ENCODE results near the gene COMMD10. TPM values are rescaled to one million over a fixed set of nuclear protein-coding genes. Genes with fewer than 3 reads are reported as not detected.

Gene COMMD10
- total and polyA plus RNA-seq, 2 of the 4 experiments (the other 2 are of a cell fraction), result 12.8 to 20.4 TPM

DNA sequence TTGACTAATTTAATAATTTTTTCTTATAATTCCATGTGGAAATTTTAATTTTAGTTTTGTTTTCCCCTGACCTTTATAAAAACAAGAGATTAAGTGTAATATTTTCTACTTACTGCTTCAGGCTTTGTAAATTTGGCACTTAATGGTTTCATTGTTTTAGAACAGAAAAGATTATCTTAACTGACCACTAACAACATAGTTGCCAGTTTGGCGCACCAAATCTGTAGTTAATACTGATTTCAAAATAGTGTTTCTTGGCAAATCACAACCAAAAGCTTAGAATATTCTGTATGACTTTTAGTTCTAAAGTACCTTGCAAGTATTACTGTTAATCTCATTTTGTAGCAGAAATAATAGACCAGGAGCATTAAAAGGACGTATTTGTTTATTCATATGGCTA is 124.3 kb downstream of the COMMD10 start:
- intact Hi-C loops (cut with micrococcal nuclease) (no loop called here), dilution Hi-C loops (cut with HindIII; ENCODE audit: low sequenced_read_pairs, unreplicated experiment) (no loop called here), in situ Hi-C loops (cut with MboI; ENCODE audit: low sequenced_read_pairs) (no loop called here)
- H3K9me3 ChIP-seq (ENCODE audit: control insufficient read depth, insufficient read depth, low read length), result no peaks in the 10 kb centered on the region
- no peak overlapping the region for H2AFZ ChIP-seq (replicated peaks; ENCODE audit: low read length, poor library complexity)
- H2BK120ac ChIP-seq (ENCODE audit: low read depth, low read length), result no peak overlapping the region
- no peaks in the 10 kb centered on the region for H3K9me1 ChIP-seq (ENCODE audit: insufficient read depth, low read length)
- no peaks in the 10 kb centered on the region for H4K20me1 ChIP-seq (ENCODE audit: insufficient read depth, low read length)
- no peak overlapping the region for H2AK9ac ChIP-seq (replicated peaks; ENCODE audit: low read depth, low read length, poor library complexity)
- no peak overlapping the region for H3K4ac ChIP-seq (ENCODE audit: low read depth, low read length)
- no peak overlapping the region for H3K14ac ChIP-seq (replicated peaks; ENCODE audit: low read depth, low read length)
- H2BK15ac ChIP-seq (ENCODE audit: low read depth, low read length), result no peak overlapping the region
- no peaks in the 10 kb centered on the region for H3K36me3 ChIP-seq (ENCODE audit: control insufficient read depth, insufficient read depth, low read length)
- no TSS peak for BruUV-seq (replicated peaks)
- WGBS, 2 experiments (ENCODE audit: extremely low coverage in 2 of 2, insufficient read length in 1 of 2), result no CpG with 5 or more reads among the region's 2 CpGs
- no peak overlapping the region for H4K91ac ChIP-seq (ENCODE audit: insufficient read depth, low read depth, low read length)
- no peaks in the 10 kb centered on the region for H3K79me1 ChIP-seq (ENCODE audit: low read depth in 1 of 2, low read length in 2 of 2)
- no peak overlapping the region for H2AK5ac ChIP-seq (ENCODE audit: low read depth, low read length)
- CTCF ChIA-PET, result no interaction called here
- no peak overlapping the region for H3K56ac ChIP-seq (ENCODE audit: extremely low read depth, insufficient read depth, low read length)
- no peak overlapping the region for H3K18ac ChIP-seq (ENCODE audit: low read depth, low read length)
- no peak overlapping the region for H3K27ac ChIP-seq (ENCODE audit: insufficient read depth, low read length)
- POLR2A ChIA-PET (ENCODE audit: unreplicated experiment), result no interaction called here
- no peak overlapping the region for H3K9ac ChIP-seq (ENCODE audit: low read depth, low read length)
- no peak overlapping the region for H3K4me3 ChIP-seq (ENCODE audit: insufficient read depth, low read depth, low read length)
- no peak overlapping the region for H2BK5ac ChIP-seq (ENCODE audit: low read depth, low read length, poor library complexity, severe bottlenecking)
- H3K4me2 ChIP-seq (ENCODE audit: low read depth, low read length), result no peak overlapping the region
- no peak overlapping the region for H4K5ac ChIP-seq (ENCODE audit: low read depth, low read length)
- DNase-seq (no peak), ATAC-seq (ENCODE audit: low read depth) (no peak)
- no peak for TF ChIP-seq NFE2L2 (IDR thresholded peaks at IDR 0.05; ENCODE audit: low read depth, low read length)
- no peak for TF ChIP-seq SMC3 (IDR thresholded peaks at IDR 0.05; ENCODE audit: low read depth, low read length)
- TF ChIP-seq POLR2A (IDR thresholded peaks at IDR 0.05; ENCODE audit: low read depth, low read length), result no peak
- no peak for TF ChIP-seq MAFK (IDR thresholded peaks at IDR 0.05; ENCODE audit: low read depth, low read length)
- TF ChIP-seq MAZ (IDR thresholded peaks at IDR 0.05; ENCODE audit: borderline replicate concordance, low read depth, low read length), result no peak
- no peak for TF ChIP-seq BHLHE40 (IDR thresholded peaks at IDR 0.05; ENCODE audit: low read depth, low read length)
- no peak for TF ChIP-seq RAD21 (IDR thresholded peaks at IDR 0.05; ENCODE audit: low read length)
- no peak for TF ChIP-seq RFX5 (IDR thresholded peaks at IDR 0.05; ENCODE audit: low read depth, low read length)
- TF ChIP-seq FOS (IDR thresholded peaks at IDR 0.05; ENCODE audit: low read depth, low read length), result no peak
- no peak for TF ChIP-seq CHD1 (IDR thresholded peaks at IDR 0.05; ENCODE audit: low read depth, low read length)
- no peak for TF ChIP-seq MXI1 (IDR thresholded peaks at IDR 0.05; ENCODE audit: borderline replicate concordance, low read depth, low read length)
- TF ChIP-seq, protein P1, sequence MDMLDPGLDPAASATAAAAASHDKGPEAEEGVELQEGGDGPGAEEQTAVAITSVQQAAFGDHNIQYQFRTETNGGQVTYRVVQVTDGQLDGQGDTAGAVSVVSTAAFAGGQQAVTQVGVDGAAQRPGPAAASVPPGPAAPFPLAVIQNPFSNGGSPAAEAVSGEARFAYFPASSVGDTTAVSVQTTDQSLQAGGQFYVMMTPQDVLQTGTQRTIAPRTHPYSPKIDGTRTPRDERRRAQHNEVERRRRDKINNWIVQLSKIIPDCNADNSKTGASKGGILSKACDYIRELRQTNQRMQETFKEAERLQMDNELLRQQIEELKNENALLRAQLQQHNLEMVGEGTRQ (IDR thresholded peaks at IDR 0.05; ENCODE audit: low read depth, low read length), result no peak
- TF ChIP-seq RCOR1 (IDR thresholded peaks at IDR 0.05; ENCODE audit: insufficient replicate concordance, low read length), result no peak
- TF ChIP-seq, protein P2, sequence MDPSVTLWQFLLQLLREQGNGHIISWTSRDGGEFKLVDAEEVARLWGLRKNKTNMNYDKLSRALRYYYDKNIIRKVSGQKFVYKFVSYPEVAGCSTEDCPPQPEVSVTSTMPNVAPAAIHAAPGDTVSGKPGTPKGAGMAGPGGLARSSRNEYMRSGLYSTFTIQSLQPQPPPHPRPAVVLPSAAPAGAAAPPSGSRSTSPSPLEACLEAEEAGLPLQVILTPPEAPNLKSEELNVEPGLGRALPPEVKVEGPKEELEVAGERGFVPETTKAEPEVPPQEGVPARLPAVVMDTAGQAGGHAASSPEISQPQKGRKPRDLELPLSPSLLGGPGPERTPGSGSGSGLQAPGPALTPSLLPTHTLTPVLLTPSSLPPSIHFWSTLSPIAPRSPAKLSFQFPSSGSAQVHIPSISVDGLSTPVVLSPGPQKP (IDR thresholded peaks at IDR 0.05; ENCODE audit: borderline replicate concordance, low read depth, low read length), result no peak
- TF ChIP-seq, protein P3, sequence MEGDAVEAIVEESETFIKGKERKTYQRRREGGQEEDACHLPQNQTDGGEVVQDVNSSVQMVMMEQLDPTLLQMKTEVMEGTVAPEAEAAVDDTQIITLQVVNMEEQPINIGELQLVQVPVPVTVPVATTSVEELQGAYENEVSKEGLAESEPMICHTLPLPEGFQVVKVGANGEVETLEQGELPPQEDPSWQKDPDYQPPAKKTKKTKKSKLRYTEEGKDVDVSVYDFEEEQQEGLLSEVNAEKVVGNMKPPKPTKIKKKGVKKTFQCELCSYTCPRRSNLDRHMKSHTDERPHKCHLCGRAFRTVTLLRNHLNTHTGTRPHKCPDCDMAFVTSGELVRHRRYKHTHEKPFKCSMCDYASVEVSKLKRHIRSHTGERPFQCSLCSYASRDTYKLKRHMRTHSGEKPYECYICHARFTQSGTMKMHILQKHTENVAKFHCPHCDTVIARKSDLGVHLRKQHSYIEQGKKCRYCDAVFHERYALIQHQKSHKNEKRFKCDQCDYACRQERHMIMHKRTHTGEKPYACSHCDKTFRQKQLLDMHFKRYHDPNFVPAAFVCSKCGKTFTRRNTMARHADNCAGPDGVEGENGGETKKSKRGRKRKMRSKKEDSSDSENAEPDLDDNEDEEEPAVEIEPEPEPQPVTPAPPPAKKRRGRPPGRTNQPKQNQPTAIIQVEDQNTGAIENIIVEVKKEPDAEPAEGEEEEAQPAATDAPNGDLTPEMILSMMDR (conservative IDR thresholded peaks at IDR 0.05; ENCODE audit: low read depth, low read length), result no peak
- no peak for TF ChIP-seq CEBPB (IDR thresholded peaks at IDR 0.05; ENCODE audit: low read depth, low read length)
- H3K23ac ChIP-seq (ENCODE audit: low read depth, low read length), result no peak overlapping the region
- H3K27me3 ChIP-seq (ENCODE audit: control insufficient read depth, insufficient read depth, low read length), result no peaks in the 10 kb centered on the region
- H3K4me1 ChIP-seq (ENCODE audit: control insufficient read depth, insufficient read depth, low read length), result no peaks in the 10 kb centered on the region
- H2BK20ac ChIP-seq (ENCODE audit: low read depth, low read length), result no peak overlapping the region
- H4K8ac ChIP-seq (ENCODE audit: low read depth in 2 of 2, low read length in 2 of 2), result no peak overlapping the region

All from IMR-90 (cell line).